ENCODE data around the gene DTNB.
"Not testable (repeated sequence)": the region's sequence is repeated elsewhere in the genome, so short reads cannot be mapped to it uniquely, and the experiment has no call there.

DNA sequence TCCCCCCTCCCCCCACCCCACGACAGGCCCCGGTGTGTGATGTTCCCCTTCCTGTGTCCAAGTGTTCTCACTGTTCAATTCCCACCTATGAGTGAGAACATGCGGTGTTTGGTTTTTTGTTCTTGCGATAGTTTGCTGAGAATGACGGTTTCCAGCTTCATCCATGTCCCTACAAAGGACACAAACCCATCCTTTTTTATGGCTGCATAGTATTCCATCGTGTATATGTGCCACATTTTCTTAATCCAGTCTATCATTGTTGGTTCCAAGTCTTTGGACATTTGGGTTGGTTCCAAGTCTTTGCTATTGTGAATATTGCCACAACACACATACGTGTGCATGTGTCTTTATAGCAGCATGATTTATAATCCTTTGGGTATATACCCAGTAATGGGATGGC is 260.0 kb downstream of the DTNB start:
- TF ChIP-seq, protein P1, sequence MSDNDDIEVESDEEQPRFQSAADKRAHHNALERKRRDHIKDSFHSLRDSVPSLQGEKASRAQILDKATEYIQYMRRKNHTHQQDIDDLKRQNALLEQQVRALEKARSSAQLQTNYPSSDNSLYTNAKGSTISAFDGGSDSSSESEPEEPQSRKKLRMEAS (IDR thresholded peaks at IDR 0.05; ENCODE audit: insufficient read depth, insufficient read length), result not testable (repeated sequence)
- not testable (repeated sequence) for TF ChIP-seq POLR2A (IDR thresholded peaks at IDR 0.05; ENCODE audit: low read depth, low read length); POLR2AphosphoS5 (IDR thresholded peaks at IDR 0.05; ENCODE audit: insufficient read depth, low read depth, low read length); EZH2 (IDR thresholded peaks at IDR 0.05; ENCODE audit: borderline replicate concordance, low read depth, low read length, severe bottlenecking); MYC (IDR thresholded peaks at IDR 0.05; ENCODE audit: low read depth, low read length); JUN (IDR thresholded peaks at IDR 0.05; ENCODE audit: borderline replicate concordance, insufficient read depth, insufficient read length, low read depth); FOS (IDR thresholded peaks at IDR 0.05; ENCODE audit: borderline replicate concordance, insufficient read depth, low read length); GATA2 (IDR thresholded peaks at IDR 0.05; ENCODE audit: insufficient read depth, insufficient read length, low read depth, low read length)
- TF ChIP-seq, protein P2, sequence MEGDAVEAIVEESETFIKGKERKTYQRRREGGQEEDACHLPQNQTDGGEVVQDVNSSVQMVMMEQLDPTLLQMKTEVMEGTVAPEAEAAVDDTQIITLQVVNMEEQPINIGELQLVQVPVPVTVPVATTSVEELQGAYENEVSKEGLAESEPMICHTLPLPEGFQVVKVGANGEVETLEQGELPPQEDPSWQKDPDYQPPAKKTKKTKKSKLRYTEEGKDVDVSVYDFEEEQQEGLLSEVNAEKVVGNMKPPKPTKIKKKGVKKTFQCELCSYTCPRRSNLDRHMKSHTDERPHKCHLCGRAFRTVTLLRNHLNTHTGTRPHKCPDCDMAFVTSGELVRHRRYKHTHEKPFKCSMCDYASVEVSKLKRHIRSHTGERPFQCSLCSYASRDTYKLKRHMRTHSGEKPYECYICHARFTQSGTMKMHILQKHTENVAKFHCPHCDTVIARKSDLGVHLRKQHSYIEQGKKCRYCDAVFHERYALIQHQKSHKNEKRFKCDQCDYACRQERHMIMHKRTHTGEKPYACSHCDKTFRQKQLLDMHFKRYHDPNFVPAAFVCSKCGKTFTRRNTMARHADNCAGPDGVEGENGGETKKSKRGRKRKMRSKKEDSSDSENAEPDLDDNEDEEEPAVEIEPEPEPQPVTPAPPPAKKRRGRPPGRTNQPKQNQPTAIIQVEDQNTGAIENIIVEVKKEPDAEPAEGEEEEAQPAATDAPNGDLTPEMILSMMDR (IDR thresholded peaks at IDR 0.05; ENCODE audit: extremely low read depth in 1 of 2, insufficient read depth in 1 of 2, low read depth in 1 of 2, low read length in 2 of 2), result not testable (repeated sequence)
